Measurements from ENCODE around the gene AUTS2.

The AUTS2 gene

DNA sequence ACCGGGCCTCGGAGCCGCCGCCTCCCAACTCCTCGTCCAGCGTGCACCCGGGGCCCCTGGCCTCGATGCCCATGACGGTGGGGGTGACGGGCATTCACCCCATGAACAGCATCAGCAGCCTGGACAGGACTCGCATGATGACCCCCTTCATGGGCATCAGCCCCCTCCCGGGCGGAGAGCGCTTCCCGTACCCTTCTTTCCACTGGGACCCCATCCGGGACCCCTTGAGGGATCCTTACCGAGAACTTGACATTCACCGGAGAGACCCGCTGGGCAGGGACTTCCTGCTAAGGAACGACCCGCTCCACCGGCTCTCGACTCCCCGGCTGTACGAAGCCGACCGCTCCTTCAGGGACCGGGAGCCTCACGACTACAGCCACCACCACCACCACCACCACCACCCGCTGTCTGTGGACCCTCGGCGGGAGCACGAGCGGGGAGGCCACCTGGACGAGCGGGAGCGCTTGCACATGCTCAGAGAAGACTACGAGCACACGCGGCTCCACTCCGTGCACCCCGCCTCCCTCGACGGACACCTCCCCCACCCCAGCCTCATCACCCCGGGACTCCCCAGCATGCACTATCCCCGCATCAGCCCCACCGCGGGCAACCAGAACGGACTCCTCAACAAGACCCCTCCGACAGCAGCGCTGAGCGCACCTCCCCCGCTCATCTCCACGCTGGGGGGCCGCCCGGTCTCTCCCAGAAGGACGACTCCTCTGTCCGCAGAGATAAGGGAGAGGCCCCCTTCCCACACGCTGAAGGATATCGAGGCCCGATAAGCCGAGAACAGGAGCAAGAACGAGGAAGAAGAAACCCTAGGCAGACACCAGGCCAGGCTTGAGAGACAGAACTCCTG, 1192.2 kb downstream of the AUTS2 start:
- POLR2A ChIA-PET = no interaction called here
- no peak for DNase-seq (ENCODE audit: extremely low spot score)
- CTCF ChIA-PET = no interaction called here
- no peak for TF ChIP-seq SUZ12 (IDR thresholded peaks at IDR 0.05)
- TF ChIP-seq CTBP1 (IDR thresholded peaks at IDR 0.05; ENCODE audit: borderline replicate concordance) = no peak
- TF ChIP-seq HDGF (IDR thresholded peaks at IDR 0.05; ENCODE audit: borderline replicate concordance) = no peak
- TF ChIP-seq, protein P1, sequence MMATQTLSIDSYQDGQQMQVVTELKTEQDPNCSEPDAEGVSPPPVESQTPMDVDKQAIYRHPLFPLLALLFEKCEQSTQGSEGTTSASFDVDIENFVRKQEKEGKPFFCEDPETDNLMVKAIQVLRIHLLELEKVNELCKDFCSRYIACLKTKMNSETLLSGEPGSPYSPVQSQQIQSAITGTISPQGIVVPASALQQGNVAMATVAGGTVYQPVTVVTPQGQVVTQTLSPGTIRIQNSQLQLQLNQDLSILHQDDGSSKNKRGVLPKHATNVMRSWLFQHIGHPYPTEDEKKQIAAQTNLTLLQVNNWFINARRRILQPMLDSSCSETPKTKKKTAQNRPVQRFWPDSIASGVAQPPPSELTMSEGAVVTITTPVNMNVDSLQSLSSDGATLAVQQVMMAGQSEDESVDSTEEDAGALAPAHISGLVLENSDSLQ (IDR thresholded peaks at IDR 0.05) = no peak
- TF ChIP-seq FOXA1 (IDR thresholded peaks at IDR 0.05) = no peak
- TF ChIP-seq FOXK2 (IDR thresholded peaks at IDR 0.05) = no peak
- TF ChIP-seq FOXM1 (IDR thresholded peaks at IDR 0.05; ENCODE audit: borderline replicate concordance) = no peak
- no peak for TF ChIP-seq BHLHE40 (IDR thresholded peaks at IDR 0.05; ENCODE audit: borderline replicate concordance)
- TF ChIP-seq TARDBP (IDR thresholded peaks at IDR 0.05) = no peak

DNA sequence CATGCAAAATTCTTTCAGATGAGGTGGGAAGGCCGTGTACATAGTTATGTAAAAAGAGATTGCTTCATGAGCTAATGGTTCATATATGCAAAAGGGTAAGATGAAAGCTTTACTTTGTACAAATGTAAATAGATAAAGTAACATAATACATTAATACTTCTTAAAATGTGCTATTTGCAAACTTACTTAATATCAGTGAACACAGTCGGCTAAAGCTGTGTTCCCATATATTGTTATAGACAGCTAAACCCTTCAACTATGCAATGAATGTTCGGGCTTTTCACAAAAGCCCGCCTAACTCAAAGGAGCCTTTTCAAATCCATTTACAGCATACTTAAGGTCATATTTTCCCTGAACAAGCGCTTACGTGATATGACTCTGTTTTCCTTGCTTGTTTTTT, 1193.1 kb downstream of the AUTS2 start:
- ChIA-PET CTCF (no interaction called here), POLR2A (no interaction called here)
- TF ChIP-seq SUZ12 (IDR thresholded peaks at IDR 0.05) (no peak), HDGF (IDR thresholded peaks at IDR 0.05; ENCODE audit: borderline replicate concordance) (no peak), ARNT (IDR thresholded peaks at IDR 0.05) (no peak), L3MBTL2 (conservative IDR thresholded peaks at IDR 0.05) (no peak)
- DNase-seq (ENCODE audit: extremely low spot score) = no peak

DNA sequence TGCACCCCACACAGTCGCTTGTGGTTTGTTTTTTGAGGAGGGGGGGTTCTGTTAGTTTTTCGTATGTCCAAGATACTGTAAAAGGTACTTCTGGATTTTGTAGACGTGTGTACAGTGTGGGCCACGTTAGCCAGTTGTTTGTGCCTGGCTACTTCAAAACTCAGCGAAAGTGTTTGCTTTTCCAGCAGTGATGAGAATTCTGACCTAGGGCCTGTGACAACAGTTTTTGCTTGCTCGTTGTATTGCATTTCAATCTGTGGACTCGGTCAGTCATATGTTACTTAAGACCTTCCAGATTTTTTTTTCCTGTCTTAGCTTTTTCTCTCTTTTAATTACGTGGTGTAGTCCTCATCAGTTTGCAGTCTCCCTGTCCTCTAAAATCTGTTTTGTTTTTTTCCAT, 1194.8 kb downstream of the AUTS2 start:
- no peak for DNase-seq (ENCODE audit: extremely low spot score)
- TF ChIP-seq, protein P1 (IDR thresholded peaks at IDR 0.05) = no peak
- ChIA-PET CTCF (no interaction called here), POLR2A (no interaction called here)

DNA sequence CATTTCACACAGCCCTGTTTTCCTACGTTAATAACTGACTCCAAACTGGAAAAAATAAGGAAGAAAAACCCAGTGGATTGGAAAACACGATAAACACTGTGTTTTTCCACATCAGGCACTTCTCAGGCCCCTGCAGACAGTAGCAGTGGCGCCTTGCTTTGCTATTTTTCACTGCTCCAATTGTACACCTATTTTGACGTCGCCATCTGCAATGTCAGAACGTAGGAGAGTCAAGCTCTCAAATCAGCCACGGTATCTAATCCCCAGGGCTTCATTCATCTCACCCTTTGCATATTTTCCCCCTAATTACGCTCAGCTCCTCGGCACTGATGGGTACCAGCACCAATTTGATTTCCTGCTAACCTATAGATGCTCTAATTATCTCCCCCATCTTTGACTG, 1195.5 kb downstream of the AUTS2 start:
- TF ChIP-seq ELF4 (IDR thresholded peaks at IDR 0.05) (no peak), BHLHE40 (IDR thresholded peaks at IDR 0.05; ENCODE audit: borderline replicate concordance) (no peak), ZNF384 (IDR thresholded peaks at IDR 0.05) (no peak), CTBP1 (IDR thresholded peaks at IDR 0.05; ENCODE audit: borderline replicate concordance) (no peak), NFRKB (IDR thresholded peaks at IDR 0.05) (no peak), HDGF (IDR thresholded peaks at IDR 0.05; ENCODE audit: borderline replicate concordance) (no peak)
- TF ChIP-seq, protein P1 (IDR thresholded peaks at IDR 0.05) = no peak
- ChIA-PET CTCF (no interaction called here), POLR2A (no interaction called here)
- DNase-seq (ENCODE audit: extremely low spot score) = no peak

DNA sequence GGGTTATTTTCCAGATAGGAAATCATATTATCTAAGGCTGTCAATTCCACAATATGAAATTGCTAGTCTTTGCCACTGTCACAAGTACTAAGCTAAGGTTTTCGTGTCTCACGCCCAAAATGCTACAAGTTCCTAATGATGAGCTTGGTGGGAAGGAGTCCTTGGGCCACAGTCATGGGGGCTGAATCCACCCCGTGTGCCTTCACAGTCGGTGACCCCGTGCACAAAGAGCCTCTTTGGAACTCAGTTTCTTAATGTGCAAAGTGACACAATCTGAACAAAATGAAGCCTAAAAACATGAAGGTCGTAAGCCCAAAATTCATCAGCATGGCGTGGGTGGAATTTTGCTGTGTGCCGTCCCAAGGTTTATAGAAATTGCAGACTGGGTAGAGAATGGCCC, 1196.7 kb downstream of the AUTS2 start:
- DNase-seq (ENCODE audit: extremely low spot score) = no peak
- TF ChIP-seq ELF4 (IDR thresholded peaks at IDR 0.05) = no peak
- no peak for TF ChIP-seq ARNT (IDR thresholded peaks at IDR 0.05)
- no peak for TF ChIP-seq FOXA1 (IDR thresholded peaks at IDR 0.05)
- TF ChIP-seq, protein P1 (IDR thresholded peaks at IDR 0.05) = no peak
- TF ChIP-seq FOXK2 (IDR thresholded peaks at IDR 0.05) = no peak
- TF ChIP-seq FOXM1 (IDR thresholded peaks at IDR 0.05; ENCODE audit: borderline replicate concordance) = no peak
- TF ChIP-seq ZNF384 (IDR thresholded peaks at IDR 0.05) = no peak
- TF ChIP-seq BHLHE40 (IDR thresholded peaks at IDR 0.05; ENCODE audit: borderline replicate concordance) = no peak
- TF ChIP-seq L3MBTL2 (conservative IDR thresholded peaks at IDR 0.05) = no peak
- no peak for TF ChIP-seq SP1 (IDR thresholded peaks at IDR 0.05)
- TF ChIP-seq NFRKB (IDR thresholded peaks at IDR 0.05) = no peak
- no peak for TF ChIP-seq LEF1 (IDR thresholded peaks at IDR 0.05; ENCODE audit: borderline replicate concordance)
- TF ChIP-seq TARDBP (IDR thresholded peaks at IDR 0.05) = no peak
- TF ChIP-seq HDGF (IDR thresholded peaks at IDR 0.05; ENCODE audit: borderline replicate concordance) = no peak
- no peak for TF ChIP-seq CTBP1 (IDR thresholded peaks at IDR 0.05; ENCODE audit: borderline replicate concordance)
- no peak for TF ChIP-seq SUZ12 (IDR thresholded peaks at IDR 0.05)
- ChIA-PET POLR2A (no interaction called here), CTCF (interaction anchor here (0.9 kb wide), 1 partner anchor 74 kb away, joined by 3 read pairs; no protein-coding TSS in a partner anchor)

DNA sequence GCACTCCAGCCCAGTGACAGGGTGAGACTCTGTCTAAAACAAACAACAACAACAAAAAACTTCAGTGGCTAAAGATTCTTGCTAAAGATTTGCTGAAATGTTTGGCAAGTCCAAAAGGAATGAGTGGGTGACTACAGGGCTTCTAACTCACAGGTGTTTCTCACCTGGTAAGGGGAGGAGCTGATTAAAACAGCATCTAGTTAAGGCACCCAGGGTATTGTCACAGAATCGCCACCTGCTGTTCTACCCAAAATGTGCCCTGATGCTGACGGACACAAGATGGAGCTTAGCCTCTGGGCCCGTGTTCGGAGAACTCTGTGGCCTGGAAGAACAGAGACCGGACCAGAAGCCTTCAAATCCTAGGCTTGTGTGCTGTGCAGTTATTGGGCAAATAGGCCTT, 1197.7 kb downstream of the AUTS2 start:
- no peak for DNase-seq (ENCODE audit: extremely low spot score)
- CTCF ChIA-PET = no interaction called here
- TF ChIP-seq, protein P1 (IDR thresholded peaks at IDR 0.05) = no peak
- no peak for TF ChIP-seq CTBP1 (IDR thresholded peaks at IDR 0.05; ENCODE audit: borderline replicate concordance)
- no peak for TF ChIP-seq ARNT (IDR thresholded peaks at IDR 0.05)
- TF ChIP-seq FOXM1 (IDR thresholded peaks at IDR 0.05; ENCODE audit: borderline replicate concordance) = no peak
- no peak for TF ChIP-seq NFRKB (IDR thresholded peaks at IDR 0.05)
- TF ChIP-seq HDGF (IDR thresholded peaks at IDR 0.05; ENCODE audit: borderline replicate concordance) = no peak
- no peak for TF ChIP-seq FOXA1 (IDR thresholded peaks at IDR 0.05)
- TF ChIP-seq SUZ12 (IDR thresholded peaks at IDR 0.05) = no peak
- TF ChIP-seq ZNF384 (IDR thresholded peaks at IDR 0.05) = no peak
- no peak for TF ChIP-seq BHLHE40 (IDR thresholded peaks at IDR 0.05; ENCODE audit: borderline replicate concordance)
- TF ChIP-seq SP1 (IDR thresholded peaks at IDR 0.05) = no peak
- TF ChIP-seq ELF4 (IDR thresholded peaks at IDR 0.05) = no peak
- TF ChIP-seq LEF1 (IDR thresholded peaks at IDR 0.05; ENCODE audit: borderline replicate concordance) = no peak
- TF ChIP-seq L3MBTL2 (conservative IDR thresholded peaks at IDR 0.05) = no peak
- POLR2A ChIA-PET = no interaction called here
